ENCODE data around the gene ELL2. TPM values are rescaled to one million over a fixed set of nuclear protein-coding genes. Genes with fewer than 3 reads are reported as not detected.

Gene ELL2
- polyA plus RNA-seq, 1 of the 3 experiments (the other 2 are of a cell fraction) = 18.4 TPM

DNA sequence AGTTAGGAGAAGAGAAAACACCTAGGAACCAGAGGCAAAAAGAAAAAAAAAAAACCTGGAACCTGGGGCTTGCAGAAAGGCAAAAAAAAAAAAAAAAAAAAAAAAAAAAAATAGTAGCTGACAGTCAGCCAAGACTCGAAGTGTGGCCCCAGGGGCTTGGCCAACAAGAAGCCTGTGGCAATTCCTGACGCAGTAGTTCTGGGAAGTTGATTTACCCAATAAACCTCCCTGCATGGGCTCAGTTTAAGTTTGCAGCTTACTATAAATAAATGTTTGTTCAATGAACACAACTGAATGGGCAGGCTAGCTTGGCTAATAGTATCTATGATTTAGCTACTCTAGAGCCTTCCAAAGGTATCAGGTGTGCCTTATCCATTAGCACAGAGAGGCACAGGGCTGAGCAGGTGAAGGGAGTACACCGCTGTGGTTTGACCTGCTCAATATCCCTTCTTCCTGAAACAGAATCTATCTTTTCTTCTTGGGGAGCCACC lies 117.9 kb downstream of the ELL2 start:
- 80% methylated on average over 3 of the region's 3 CpGs for WGBS (ENCODE audit: low lambda C conversion rate)
- H3K27ac ChIP-seq (ENCODE audit: low read depth in 2 of 2, low read length in 1 of 2) = no peak overlapping the region
- H3K9ac ChIP-seq = no peak overlapping the region

More for the DNA sequence above, 117.9 kb downstream of the ELL2 start:
- no peak for DNase-seq
- no peak overlapping the region for H3K4me2 ChIP-seq
- H3F3A ChIP-seq (replicated peaks; ENCODE audit: insufficient read depth) = no peaks in the 10 kb centered on the region
- TF ChIP-seq MXI1 (IDR thresholded peaks at IDR 0.05; ENCODE audit: low read depth, low read length) (no peak), RAD21 (IDR thresholded peaks at IDR 0.05; ENCODE audit: low read length) (no peak)
- TF ChIP-seq, protein P1, sequence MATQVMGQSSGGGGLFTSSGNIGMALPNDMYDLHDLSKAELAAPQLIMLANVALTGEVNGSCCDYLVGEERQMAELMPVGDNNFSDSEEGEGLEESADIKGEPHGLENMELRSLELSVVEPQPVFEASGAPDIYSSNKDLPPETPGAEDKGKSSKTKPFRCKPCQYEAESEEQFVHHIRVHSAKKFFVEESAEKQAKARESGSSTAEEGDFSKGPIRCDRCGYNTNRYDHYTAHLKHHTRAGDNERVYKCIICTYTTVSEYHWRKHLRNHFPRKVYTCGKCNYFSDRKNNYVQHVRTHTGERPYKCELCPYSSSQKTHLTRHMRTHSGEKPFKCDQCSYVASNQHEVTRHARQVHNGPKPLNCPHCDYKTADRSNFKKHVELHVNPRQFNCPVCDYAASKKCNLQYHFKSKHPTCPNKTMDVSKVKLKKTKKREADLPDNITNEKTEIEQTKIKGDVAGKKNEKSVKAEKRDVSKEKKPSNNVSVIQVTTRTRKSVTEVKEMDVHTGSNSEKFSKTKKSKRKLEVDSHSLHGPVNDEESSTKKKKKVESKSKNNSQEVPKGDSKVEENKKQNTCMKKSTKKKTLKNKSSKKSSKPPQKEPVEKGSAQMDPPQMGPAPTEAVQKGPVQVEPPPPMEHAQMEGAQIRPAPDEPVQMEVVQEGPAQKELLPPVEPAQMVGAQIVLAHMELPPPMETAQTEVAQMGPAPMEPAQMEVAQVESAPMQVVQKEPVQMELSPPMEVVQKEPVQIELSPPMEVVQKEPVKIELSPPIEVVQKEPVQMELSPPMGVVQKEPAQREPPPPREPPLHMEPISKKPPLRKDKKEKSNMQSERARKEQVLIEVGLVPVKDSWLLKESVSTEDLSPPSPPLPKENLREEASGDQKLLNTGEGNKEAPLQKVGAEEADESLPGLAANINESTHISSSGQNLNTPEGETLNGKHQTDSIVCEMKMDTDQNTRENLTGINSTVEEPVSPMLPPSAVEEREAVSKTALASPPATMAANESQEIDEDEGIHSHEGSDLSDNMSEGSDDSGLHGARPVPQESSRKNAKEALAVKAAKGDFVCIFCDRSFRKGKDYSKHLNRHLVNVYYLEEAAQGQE (IDR thresholded peaks at IDR 0.05; ENCODE audit: low read depth, low read length) = no peak
- TF ChIP-seq, protein P2, sequence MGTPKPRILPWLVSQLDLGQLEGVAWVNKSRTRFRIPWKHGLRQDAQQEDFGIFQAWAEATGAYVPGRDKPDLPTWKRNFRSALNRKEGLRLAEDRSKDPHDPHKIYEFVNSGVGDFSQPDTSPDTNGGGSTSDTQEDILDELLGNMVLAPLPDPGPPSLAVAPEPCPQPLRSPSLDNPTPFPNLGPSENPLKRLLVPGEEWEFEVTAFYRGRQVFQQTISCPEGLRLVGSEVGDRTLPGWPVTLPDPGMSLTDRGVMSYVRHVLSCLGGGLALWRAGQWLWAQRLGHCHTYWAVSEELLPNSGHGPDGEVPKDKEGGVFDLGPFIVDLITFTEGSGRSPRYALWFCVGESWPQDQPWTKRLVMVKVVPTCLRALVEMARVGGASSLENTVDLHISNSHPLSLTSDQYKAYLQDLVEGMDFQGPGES (IDR thresholded peaks at IDR 0.05; ENCODE audit: low read depth, low read length) = no peak
- TF ChIP-seq, protein P3, sequence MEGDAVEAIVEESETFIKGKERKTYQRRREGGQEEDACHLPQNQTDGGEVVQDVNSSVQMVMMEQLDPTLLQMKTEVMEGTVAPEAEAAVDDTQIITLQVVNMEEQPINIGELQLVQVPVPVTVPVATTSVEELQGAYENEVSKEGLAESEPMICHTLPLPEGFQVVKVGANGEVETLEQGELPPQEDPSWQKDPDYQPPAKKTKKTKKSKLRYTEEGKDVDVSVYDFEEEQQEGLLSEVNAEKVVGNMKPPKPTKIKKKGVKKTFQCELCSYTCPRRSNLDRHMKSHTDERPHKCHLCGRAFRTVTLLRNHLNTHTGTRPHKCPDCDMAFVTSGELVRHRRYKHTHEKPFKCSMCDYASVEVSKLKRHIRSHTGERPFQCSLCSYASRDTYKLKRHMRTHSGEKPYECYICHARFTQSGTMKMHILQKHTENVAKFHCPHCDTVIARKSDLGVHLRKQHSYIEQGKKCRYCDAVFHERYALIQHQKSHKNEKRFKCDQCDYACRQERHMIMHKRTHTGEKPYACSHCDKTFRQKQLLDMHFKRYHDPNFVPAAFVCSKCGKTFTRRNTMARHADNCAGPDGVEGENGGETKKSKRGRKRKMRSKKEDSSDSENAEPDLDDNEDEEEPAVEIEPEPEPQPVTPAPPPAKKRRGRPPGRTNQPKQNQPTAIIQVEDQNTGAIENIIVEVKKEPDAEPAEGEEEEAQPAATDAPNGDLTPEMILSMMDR (IDR thresholded peaks at IDR 0.05) = no peak
- no peaks in the 10 kb centered on the region for H4K20me1 ChIP-seq (ENCODE audit: insufficient read depth)
- H3K9me3 ChIP-seq = no peaks in the 10 kb centered on the region
- H3K36me3 ChIP-seq (replicated peaks in 1 of 2; ENCODE audit: control insufficient read depth in 1 of 2, insufficient read depth in 2 of 2, low read length in 1 of 2) = no peaks in the 10 kb centered on the region
- peaks cover 3% of the 10 kb centered on the region in 2 experiments; a peak in 2 of 4 replicates for H3K4me1 ChIP-seq (ENCODE audit: control insufficient read depth in 1 of 2, insufficient read depth in 2 of 2, low read depth in 1 of 2, low read length in 1 of 2)
- no peak overlapping the region for H2AFZ ChIP-seq (ENCODE audit: low read depth)
- H3K79me2 ChIP-seq (ENCODE audit: insufficient read depth) = no peaks in the 10 kb centered on the region
- no peak overlapping the region for H3K4me3 ChIP-seq (ENCODE audit: low read depth in 2 of 2, low read length in 1 of 2)
- ChIA-PET POLR2A (no interaction called here), CTCF (interaction anchor here (0.6 to 12.2 kb wide), 10 partner anchors 9 to 478 kb away, joined by 3 to 139 read pairs (median 4); partner anchors contain the start of genes GLRX and RFESD)
- no peaks in the 10 kb centered on the region for H3K9me2 ChIP-seq
- no peaks in the 10 kb centered on the region for H3K27me3 ChIP-seq (ENCODE audit: insufficient read depth)

Data from SK-N-SH (cell line).